ENCODE results near the gene TRIO.

TRIO gene

DNA sequence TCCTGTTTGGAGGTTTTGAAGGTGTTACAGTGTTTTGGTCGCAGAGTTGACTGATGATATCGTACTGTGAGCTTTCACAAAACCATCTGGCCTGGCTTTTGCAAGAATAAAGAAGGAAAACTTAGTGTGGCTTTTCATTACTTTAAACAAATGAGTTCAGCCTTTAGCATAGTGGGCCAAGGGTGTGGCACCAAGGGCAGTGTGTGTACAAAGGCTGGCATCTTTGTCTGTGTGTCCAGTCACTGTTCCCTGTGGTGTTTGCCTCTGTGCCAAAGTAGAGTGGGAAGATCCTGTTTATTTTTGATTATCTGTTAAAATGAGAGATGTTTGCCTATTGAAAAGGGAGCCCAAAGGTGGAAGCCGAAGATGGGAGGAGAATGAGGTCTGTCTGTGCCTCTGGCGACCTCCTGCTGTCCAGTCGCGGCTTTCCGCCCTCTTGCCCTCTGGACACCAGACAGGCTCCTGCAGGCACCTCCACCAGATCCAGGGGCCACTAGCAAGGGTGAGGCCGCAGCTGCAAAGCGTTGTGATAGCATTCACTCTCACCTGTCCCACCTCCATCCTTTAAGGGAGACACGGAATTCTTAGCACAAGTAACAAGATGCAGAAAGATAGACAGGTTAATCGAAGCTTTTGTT is 113.7 kb downstream of the TRIO start:
- TF ChIP-seq, protein P1, sequence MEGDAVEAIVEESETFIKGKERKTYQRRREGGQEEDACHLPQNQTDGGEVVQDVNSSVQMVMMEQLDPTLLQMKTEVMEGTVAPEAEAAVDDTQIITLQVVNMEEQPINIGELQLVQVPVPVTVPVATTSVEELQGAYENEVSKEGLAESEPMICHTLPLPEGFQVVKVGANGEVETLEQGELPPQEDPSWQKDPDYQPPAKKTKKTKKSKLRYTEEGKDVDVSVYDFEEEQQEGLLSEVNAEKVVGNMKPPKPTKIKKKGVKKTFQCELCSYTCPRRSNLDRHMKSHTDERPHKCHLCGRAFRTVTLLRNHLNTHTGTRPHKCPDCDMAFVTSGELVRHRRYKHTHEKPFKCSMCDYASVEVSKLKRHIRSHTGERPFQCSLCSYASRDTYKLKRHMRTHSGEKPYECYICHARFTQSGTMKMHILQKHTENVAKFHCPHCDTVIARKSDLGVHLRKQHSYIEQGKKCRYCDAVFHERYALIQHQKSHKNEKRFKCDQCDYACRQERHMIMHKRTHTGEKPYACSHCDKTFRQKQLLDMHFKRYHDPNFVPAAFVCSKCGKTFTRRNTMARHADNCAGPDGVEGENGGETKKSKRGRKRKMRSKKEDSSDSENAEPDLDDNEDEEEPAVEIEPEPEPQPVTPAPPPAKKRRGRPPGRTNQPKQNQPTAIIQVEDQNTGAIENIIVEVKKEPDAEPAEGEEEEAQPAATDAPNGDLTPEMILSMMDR (conservative IDR thresholded peaks at IDR 0.05; ENCODE audit: low read length): no peak
- DNase-seq (ENCODE audit: low read depth): no peak
- no peak overlapping the region for H3K4me3 ChIP-seq (ENCODE audit: low read length)

DNA sequence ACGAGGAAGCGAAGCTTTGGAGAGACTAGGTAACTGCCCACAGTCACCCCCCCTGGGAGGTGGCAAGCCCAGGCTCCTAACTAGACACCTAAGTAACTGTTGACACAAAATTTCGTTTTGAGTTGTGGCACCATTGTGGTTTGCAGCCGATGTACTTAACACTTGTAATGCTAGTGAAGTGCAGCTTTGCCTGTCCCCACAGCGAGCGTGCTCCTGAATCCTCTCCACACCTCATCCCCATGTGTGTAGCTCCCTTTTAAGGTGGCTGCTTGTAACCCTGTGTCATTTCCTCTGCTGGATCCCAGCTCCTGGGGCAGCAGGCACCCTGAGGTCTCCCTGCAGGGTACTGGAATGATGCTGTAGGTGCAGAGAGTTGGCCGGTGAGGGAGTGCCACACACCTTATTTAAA is 114.9 kb downstream of the TRIO start:
- TF ChIP-seq, protein P1 (conservative IDR thresholded peaks at IDR 0.05; ENCODE audit: low read length): no peak
- DNase-seq (ENCODE audit: low read depth): no peak
- no peak overlapping the region for H3K4me3 ChIP-seq (ENCODE audit: low read length)

DNA sequence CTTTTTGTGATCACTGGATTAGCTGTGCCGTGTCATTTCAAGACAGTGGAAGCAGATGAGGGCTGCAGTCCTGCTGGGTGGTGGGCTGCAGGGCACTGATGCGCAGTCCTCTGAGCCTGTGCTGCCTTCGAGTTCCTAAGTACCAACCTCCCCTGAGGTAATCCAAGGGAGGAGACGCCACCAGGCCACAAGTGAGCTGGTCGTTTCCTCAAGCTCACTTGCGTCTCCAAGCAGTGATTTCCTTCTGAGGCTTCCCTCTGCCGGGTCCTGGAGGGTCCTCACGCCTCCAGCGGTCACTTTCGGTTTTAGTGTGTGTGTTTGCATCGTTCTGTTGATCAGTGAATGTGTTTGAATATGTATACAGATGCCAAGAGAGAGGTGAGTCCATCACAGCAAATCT is 115.7 kb downstream of the TRIO start:
- DNase-seq (ENCODE audit: low read depth): no peak
- TF ChIP-seq, protein P1 (conservative IDR thresholded peaks at IDR 0.05; ENCODE audit: low read length): no peak
- H3K4me3 ChIP-seq (ENCODE audit: low read length): no peak overlapping the region

DNA sequence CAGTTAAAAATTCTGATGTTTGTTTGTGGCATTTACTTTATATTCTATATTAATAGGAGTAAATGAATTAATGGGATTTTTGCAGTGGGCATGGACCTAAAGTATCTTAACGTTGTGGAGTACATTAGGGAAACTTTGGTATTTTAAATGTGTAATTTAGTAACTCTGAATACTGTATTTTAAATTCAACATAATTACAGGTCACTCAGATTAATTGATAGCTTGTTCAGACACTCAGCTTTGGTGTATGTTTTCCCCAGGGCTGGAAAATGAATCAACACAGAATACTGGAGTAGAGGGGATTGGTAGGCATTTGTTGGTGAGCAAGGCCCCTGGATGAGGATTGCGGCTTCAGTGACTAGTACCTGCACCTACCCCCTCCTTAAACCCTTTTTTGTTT is 117.5 kb downstream of the TRIO start:
- H3K4me3 ChIP-seq (ENCODE audit: low read length): no peak overlapping the region
- TF ChIP-seq, protein P1 (conservative IDR thresholded peaks at IDR 0.05; ENCODE audit: low read length): no peak
- DNase-seq (ENCODE audit: low read depth): no peak

DNA sequence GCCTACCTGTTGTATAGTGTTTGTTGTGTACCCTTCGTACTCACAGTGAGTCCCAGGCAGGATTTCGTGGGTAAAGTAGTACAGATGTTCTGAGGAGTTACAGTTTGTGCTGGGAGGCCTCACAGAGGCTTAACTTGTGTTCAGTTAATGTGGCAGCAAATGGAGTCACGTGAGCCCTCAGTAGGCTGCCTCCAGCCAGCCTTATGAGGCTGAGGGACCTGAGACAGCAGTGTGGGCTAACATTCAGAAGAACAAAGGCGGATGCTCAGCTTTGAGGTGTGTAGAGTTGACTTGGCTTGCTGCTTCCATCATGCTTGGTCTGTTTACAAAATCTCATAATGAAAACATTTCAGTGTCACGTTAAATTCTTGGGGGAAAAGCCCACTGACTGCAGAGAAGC is 118.1 kb downstream of the TRIO start:
- no peak overlapping the region for H3K4me3 ChIP-seq (ENCODE audit: low read length)
- TF ChIP-seq, protein P1 (conservative IDR thresholded peaks at IDR 0.05; ENCODE audit: low read length): no peak
- DNase-seq (ENCODE audit: low read depth): no peak

- no peak for DNase-seq (ENCODE audit: low read depth)
- H3K4me3 ChIP-seq (ENCODE audit: low read length): no peak overlapping the region
- TF ChIP-seq, protein P1 (conservative IDR thresholded peaks at IDR 0.05; ENCODE audit: low read length): no peak
Measured at GRCh38 chr5:14261856-14262611, 118.9 kb downstream of the TRIO start.

DNA sequence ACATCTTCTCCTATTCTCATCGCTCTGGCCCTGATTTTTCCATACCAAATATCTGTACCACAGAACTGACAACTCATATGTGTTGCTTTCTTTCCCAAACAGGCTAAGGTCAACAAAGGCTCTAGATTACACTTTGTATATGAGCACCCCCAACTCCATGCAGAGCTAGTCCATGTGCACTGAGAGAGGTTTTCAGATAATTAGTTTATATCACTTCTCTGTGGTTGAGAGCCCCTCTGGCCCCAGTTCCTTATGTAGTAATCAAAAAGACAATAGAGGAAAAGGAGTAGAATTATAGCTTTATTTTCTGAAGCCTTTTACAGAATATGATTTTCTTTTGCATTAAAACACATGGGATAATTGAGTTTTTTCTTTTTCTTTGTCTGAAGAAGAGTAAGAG is 120.0 kb downstream of the TRIO start:
- TF ChIP-seq, protein P1 (conservative IDR thresholded peaks at IDR 0.05; ENCODE audit: low read length): no peak
- H3K4me3 ChIP-seq (ENCODE audit: low read length): no peak overlapping the region
- no peak for DNase-seq (ENCODE audit: low read depth)
